SK-MEL-5 (cell line): ENCODE results near the gene MAIP1. TPM values are rescaled to one million over a fixed set of nuclear protein-coding genes. Genes with fewer than 3 reads are reported as not detected.

ENCODE experiments used
- DNase-seq: peaks from one replicate; pipeline ENCODE4 v3.0.0-alpha.2; 2016; ENCODE audit warnings: low read depth, low spot score
- in situ Hi-C: cut with HindIII; loops from 2 replicates; pipeline ENCODE4 v1.10.0; 2016; ENCODE audit warnings: low sequenced_read_pairs, high pct_unique_total_duplicates, low pct_unique_long_range_greater_than_20kb
- total RNA-seq: library from RNA; depleted of rRNA; stranded (reverse); fragments of >200 nt; shearing (Covaris generic); gene quantifications from 2 replicates; pipeline ENCODE4 v1.2.3, GENCODE V29; 2014; rRNA removed

Gene MAIP1
- total RNA-seq, 1 experiment from 2014 or later: 37.4 TPM

DNA sequence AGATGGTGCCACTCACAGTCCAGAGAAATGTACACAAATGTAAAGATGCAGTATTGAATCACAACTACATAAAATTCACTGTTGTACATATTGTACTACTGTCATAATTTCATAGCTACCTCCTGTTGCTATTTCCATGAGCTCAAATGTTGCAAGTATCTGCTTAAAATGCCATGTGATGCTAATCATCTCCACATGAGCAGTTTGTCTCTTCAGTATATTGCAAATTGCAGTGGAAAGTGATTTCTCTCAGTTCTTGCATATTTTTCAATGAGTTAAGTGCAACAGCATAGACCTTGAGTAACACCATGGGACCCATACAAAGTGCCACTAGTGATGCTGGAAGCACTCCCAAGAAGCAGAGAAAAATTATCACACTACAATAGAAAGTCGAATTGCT lies 51.9 kb downstream of the MAIP1 start:
- in situ Hi-C loops: loop anchor here (25.0 kb wide), 1 partner anchor 280 kb away; no protein-coding TSS in a partner anchor
- DNase-seq: no peak

- in situ Hi-C loops: loop anchor here (25.0 kb wide), 1 partner anchor 275 kb away; no protein-coding TSS in a partner anchor
- DNase-seq: no peak
Measured at GRCh38 chr2:200012401-200012800, 57.0 kb downstream of the MAIP1 start.

Other genes starting within 250 kb of the MAIP1 start
- 5.6 and 7.6 TPM in 2 replicates for gene FTCDNL1, start 104.4 kb upstream of the MAIP1 start, total RNA-seq
- 11.2 and 11.4 TPM in 2 replicates for gene C2orf69, start 44.3 kb upstream of the MAIP1 start, total RNA-seq
- 15.2 and 15.8 TPM in 2 replicates for gene TYW5, start 91 bp upstream of the MAIP1 start, total RNA-seq